HCT116 (cell line): ENCODE measurements around the gene TNFAIP2.

Experiments
- EZH2 ChIP-seq: fragments of 200-600 bp; sonication (generic); IDR thresholded peaks from 2 replicates; pipeline ENCODE4 v1.6.1; 2017; ENCODE audit warnings: antibody characterized with exemption, mixed run types
- EZH2phosphoT487 ChIP-seq: fragments of 200-600 bp; IDR thresholded peaks from 2 replicates; pipeline ENCODE4 v1.6.1; 2018; ENCODE audit warnings: antibody characterized with exemption, borderline replicate concordance
- MAX ChIP-seq: IDR thresholded peaks from 2 replicates; pipeline ENCODE4 v1.6.1; 2012
- POLR2A ChIP-seq: IDR thresholded peaks from 2 replicates; pipeline ENCODE4 v1.7.0; 2011; ENCODE audit warnings: borderline replicate concordance; ENCODE audit not compliant: insufficient read depth, insufficient read length; ENCODE audit errors: extremely low read depth
- RAD21 ChIP-seq: IDR thresholded peaks from 2 replicates; pipeline ENCODE4 v1.6.1; 2012; ENCODE audit warnings: low read depth, mild to moderate bottlenecking
- REST ChIP-seq: IDR thresholded peaks from 2 replicates; pipeline ENCODE4 v1.6.1; 2012; ENCODE audit warnings: low read depth
- YY1 ChIP-seq: IDR thresholded peaks from 2 replicates; pipeline ENCODE4 v1.6.1; 2011; ENCODE audit warnings: low read length, low read depth, moderate library complexity, mild to moderate bottlenecking; ENCODE audit not compliant: insufficient replicate concordance; ENCODE audit errors: extremely low read depth
- TF ChIP-seq, protein P1 (sequence below), 3 experiments: fragments of 200-600 bp in 1 of 3; sonication (generic) in 1 of 3; IDR thresholded peaks in 2 of 3; conservative IDR thresholded peaks in 1 of 3; 2 replicates each; pipeline ENCODE4 v1.5.1; 2012 to 2017; ENCODE audit warnings: low read depth in 2 of 3, low read length in 2 of 3, antibody characterized with exemption in 1 of 3, borderline replicate concordance in 1 of 3, control low read depth in 1 of 3, mild to moderate bottlenecking in 1 of 3, mixed read lengths in 1 of 3, mixed run types in 1 of 3, moderate library complexity in 1 of 3; ENCODE audit not compliant: insufficient read depth in 1 of 3

- TF ChIP-seq, protein P1, sequence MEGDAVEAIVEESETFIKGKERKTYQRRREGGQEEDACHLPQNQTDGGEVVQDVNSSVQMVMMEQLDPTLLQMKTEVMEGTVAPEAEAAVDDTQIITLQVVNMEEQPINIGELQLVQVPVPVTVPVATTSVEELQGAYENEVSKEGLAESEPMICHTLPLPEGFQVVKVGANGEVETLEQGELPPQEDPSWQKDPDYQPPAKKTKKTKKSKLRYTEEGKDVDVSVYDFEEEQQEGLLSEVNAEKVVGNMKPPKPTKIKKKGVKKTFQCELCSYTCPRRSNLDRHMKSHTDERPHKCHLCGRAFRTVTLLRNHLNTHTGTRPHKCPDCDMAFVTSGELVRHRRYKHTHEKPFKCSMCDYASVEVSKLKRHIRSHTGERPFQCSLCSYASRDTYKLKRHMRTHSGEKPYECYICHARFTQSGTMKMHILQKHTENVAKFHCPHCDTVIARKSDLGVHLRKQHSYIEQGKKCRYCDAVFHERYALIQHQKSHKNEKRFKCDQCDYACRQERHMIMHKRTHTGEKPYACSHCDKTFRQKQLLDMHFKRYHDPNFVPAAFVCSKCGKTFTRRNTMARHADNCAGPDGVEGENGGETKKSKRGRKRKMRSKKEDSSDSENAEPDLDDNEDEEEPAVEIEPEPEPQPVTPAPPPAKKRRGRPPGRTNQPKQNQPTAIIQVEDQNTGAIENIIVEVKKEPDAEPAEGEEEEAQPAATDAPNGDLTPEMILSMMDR (IDR thresholded peaks at IDR 0.05 in 2 of 3, conservative IDR thresholded peaks at IDR 0.05 in 1 of 3; ENCODE audit: borderline replicate concordance in 1 of 3, insufficient read depth in 1 of 3, low read depth in 2 of 3, low read length in 2 of 3): no peak
- TF ChIP-seq EZH2: no peak
- no peak for TF ChIP-seq MAX
- TF ChIP-seq YY1: no peak
- no peak for TF ChIP-seq EZH2phosphoT487
- TF ChIP-seq REST: no peak
- no peak for TF ChIP-seq POLR2A
- no peak for TF ChIP-seq RAD21
These were observed 40.7 kb downstream of the TNFAIP2 start for GRCh38 chr14:103164006-103164405.
